Measurements from ENCODE around the gene ENDOV. TPM values are rescaled to one million over a fixed set of nuclear protein-coding genes. Genes with fewer than 3 reads are reported as not detected.

Gene ENDOV
- total RNA-seq, 1 donor from 2014 or later = 28.1 TPM

GRCh38 chr17:80379348-80379747, 35.6 kb upstream of the ENDOV start:
- POLR2A ChIA-PET = no interaction called here
- Mint-ChIP-seq H3K4me3 (no peak overlapping the region), H3K4me1 (no peaks in the 10 kb centered on the region), H3K9me3 (no peaks in the 10 kb centered on the region), H3K36me3 (ENCODE audit: low read depth) (peaks cover 96% of the 10 kb centered on the region), H3K27me3 (no peaks in the 10 kb centered on the region), H3K27ac (no peak overlapping the region)
- intact Hi-C loops (cut with micrococcal nuclease) = no loop called here
- no peak for TF ChIP-seq CTCF (IDR thresholded peaks at IDR 0.05)
- CTCF ChIA-PET = no interaction called here
- ATAC-seq (ENCODE audit: low read depth) (no peak), DNase-seq (no peak)

GRCh38 chr17:80380068-80380467, 34.9 kb upstream of the ENDOV start:
- intact Hi-C loops (cut with micrococcal nuclease) = no loop called here
- TF ChIP-seq CTCF (IDR thresholded peaks at IDR 0.05) = no peak
- CTCF ChIA-PET = no interaction called here
- Mint-ChIP-seq H3K36me3 (ENCODE audit: low read depth) (peaks cover 96% of the 10 kb centered on the region), H3K4me3 (no peak overlapping the region), H3K9me3 (no peaks in the 10 kb centered on the region), H3K4me1 (no peaks in the 10 kb centered on the region), H3K27ac (no peak overlapping the region), H3K27me3 (no peaks in the 10 kb centered on the region)
- POLR2A ChIA-PET = no interaction called here
- no peak for ATAC-seq (ENCODE audit: low read depth)
- no peak for DNase-seq

- ChIA-PET CTCF (no interaction called here), POLR2A (no interaction called here)
- H3K4me3 Mint-ChIP-seq = no peak overlapping the region
- no peaks in the 10 kb centered on the region for H3K9me3 Mint-ChIP-seq
- no peak overlapping the region for H3K27ac Mint-ChIP-seq
- ATAC-seq (ENCODE audit: low read depth) (no peak), DNase-seq (no peak)
- intact Hi-C loops (cut with micrococcal nuclease) = no loop called here
- no peaks in the 10 kb centered on the region for H3K27me3 Mint-ChIP-seq
- TF ChIP-seq CTCF (IDR thresholded peaks at IDR 0.05) = no peak
- peaks cover 96% of the 10 kb centered on the region for H3K36me3 Mint-ChIP-seq (ENCODE audit: low read depth)
- H3K4me1 Mint-ChIP-seq = no peaks in the 10 kb centered on the region
Observed at GRCh38 chr17:80380555-80381002, 34.4 kb upstream of the ENDOV start.

- H3K4me3 Mint-ChIP-seq = no peak overlapping the region
Observed at GRCh38 chr17:80381416-80381923, 33.5 kb upstream of the ENDOV start.

GRCh38 chr17:80382446-80382845, 32.5 kb upstream of the ENDOV start:
- intact Hi-C loops (cut with micrococcal nuclease) = no loop called here
- Mint-ChIP-seq H3K4me3 (no peak overlapping the region), H3K4me1 (no peaks in the 10 kb centered on the region), H3K36me3 (ENCODE audit: low read depth) (peaks cover 97% of the 10 kb centered on the region), H3K27ac (no peak overlapping the region), H3K27me3 (no peaks in the 10 kb centered on the region), H3K9me3 (no peaks in the 10 kb centered on the region)
- ChIA-PET CTCF (no interaction called here), POLR2A (no interaction called here)
- no peak for TF ChIP-seq CTCF (IDR thresholded peaks at IDR 0.05)
- ATAC-seq (ENCODE audit: low read depth) (no peak), DNase-seq (no peak)

More at GRCh38 chr17:80381416-80381923, 33.5 kb upstream of the ENDOV start:
- Mint-ChIP-seq H3K4me1 (no peaks in the 10 kb centered on the region), H3K9me3 (no peaks in the 10 kb centered on the region), H3K36me3 (ENCODE audit: low read depth) (peaks cover 97% of the 10 kb centered on the region), H3K27ac (no peak overlapping the region), H3K27me3 (no peaks in the 10 kb centered on the region)
- CTCF ChIA-PET = no interaction called here
- ATAC-seq (ENCODE audit: low read depth) = no peak
- intact Hi-C loops (cut with micrococcal nuclease) = no loop called here
- DNase-seq = no peak
- no peak for TF ChIP-seq CTCF (IDR thresholded peaks at IDR 0.05)
- POLR2A ChIA-PET = interaction anchor here (0.6 kb wide), 1 partner anchor 115 kb away, joined by 4 read pairs; no protein-coding TSS in a partner anchor

Measured in activated B cell treated with CpG ODN at 0.5 μM for 24 hours (primary cell).